Adrenal gland (tissue), 5 donors: ENCODE results near the gene UMOD.

Experiments used
- CTCF ChIP-seq, 6 experiments: fragments of 450-650 bp in 4 of 6; fragments of 200-600 bp in 2 of 6; sonication (generic) in 1 of 6; IDR thresholded peaks; 1 replicate in 5 of 6; 2 replicates in 1 of 6; pipeline versions ENCODE4 v1.5.1 to v1.8.0; 2016 to 2021; ENCODE audit warnings: antibody characterized with exemption in 6 of 6, mild to moderate bottlenecking in 2 of 6, moderate library complexity in 1 of 6
- POLR2A ChIP-seq, 2 donors: fragments of 450-650 bp; IDR thresholded peaks; one replicate each; pipeline ENCODE4 v1.6.1; 2017; ENCODE audit warnings: antibody characterized with exemption in 2 of 2, mild to moderate bottlenecking in 2 of 2, moderate library complexity in 1 of 2
- donor health status: DM: no; HTN: no; CAD: no.

GRCh38 chr16:20396846-20397467 lies 44.4 kb upstream of the UMOD start:
- TF ChIP-seq CTCF (IDR thresholded peaks at IDR 0.05) (no peak), POLR2A (IDR thresholded peaks at IDR 0.05) (no peak)
